NT2/D1 (cell line): ENCODE measurements around the gene SMG1.
"Not testable (repeated sequence)": the region's sequence is repeated elsewhere in the genome, so short reads cannot be mapped to it uniquely, and the experiment has no call there.

ENCODE experiments used
- SUZ12 ChIP-seq: IDR thresholded peaks from 2 replicates; pipeline ENCODE4 v1.6.1; 2011; ENCODE audit not compliant: insufficient read length, insufficient read depth; ENCODE audit errors: extremely low read depth
- YY1 ChIP-seq: IDR thresholded peaks from 2 replicates; pipeline ENCODE4 v1.6.1; 2011; ENCODE audit not compliant: insufficient read length, insufficient read depth

- TF ChIP-seq YY1, SUZ12: not testable (repeated sequence)
Measured at GRCh38 chr16:18759598-18760520, 166.3 kb downstream of the SMG1 start.
